Skeletal muscle tissue (tissue), 4 donors: ENCODE results near the gene ANXA2R. TPM values are rescaled to one million over a fixed set of nuclear protein-coding genes. Genes with fewer than 3 reads are reported as not detected.

ENCODE experiments used
- H3K27ac ChIP-seq: one replicate; pipeline ENCODE4 v1.7.0; 2013; ENCODE audit warnings: mild to moderate bottlenecking, low read depth, low read length, inconsistent platforms
- H3K27me3 ChIP-seq, 3 donors: one replicate each; pipeline ENCODE4 v1.7.0; 2013; ENCODE audit warnings: low read length in 3 of 3; ENCODE audit not compliant: control insufficient read depth in 3 of 3, insufficient read depth in 3 of 3
- H3K36me3 ChIP-seq, 3 donors: one replicate each; pipeline ENCODE4 v1.7.0; 2013; ENCODE audit warnings: low read length in 3 of 3; ENCODE audit not compliant: control insufficient read depth in 3 of 3, insufficient read depth in 3 of 3
- H3K4me1 ChIP-seq, 3 donors: one replicate each; pipeline ENCODE4 v1.7.0; 2013; ENCODE audit warnings: low read length in 3 of 3, mild to moderate bottlenecking in 3 of 3; ENCODE audit not compliant: control insufficient read depth in 3 of 3, insufficient read depth in 3 of 3
- H3K4me3 ChIP-seq, 3 donors: one replicate each; pipeline ENCODE4 v1.7.0; 2013; ENCODE audit warnings: low read length in 3 of 3
- H3K9ac ChIP-seq, 3 donors: one replicate each; pipeline ENCODE4 v1.7.0; 2013; ENCODE audit warnings: low read length in 3 of 3, mild to moderate bottlenecking in 3 of 3, moderate library complexity in 2 of 3, low read depth in 1 of 3
- H3K9me3 ChIP-seq, 3 donors: one replicate each; pipeline ENCODE4 v1.7.0; 2013; ENCODE audit warnings: low read length in 3 of 3; ENCODE audit not compliant: control insufficient read depth in 3 of 3
- total RNA-seq: library from RNA; depleted of rRNA; stranded (reverse); fragments of >200 nt; gene quantifications from one replicate; pipeline ENCODE4 v1.2.3, GENCODE V29; 2014
- donor health status: Osteomylitis.

Gene ANXA2R
- total RNA-seq, 1 donor from 2014 or later = 1.6 TPM

GRCh38 chr5:43017428-43017815 is 22.7 kb downstream of the ANXA2R start:
- peak overlapping the region; percentile 79 to 88 (median 85) for H3K9ac ChIP-seq
- peaks cover 7 to 18% (median 13%) of the 10 kb centered on the region in 3 donors for H3K4me1 ChIP-seq
- no peaks in the 10 kb centered on the region for H3K36me3 ChIP-seq
- peak overlapping the region; percentile 98 for H3K27ac ChIP-seq
- peak overlapping the region; percentile 80 to 84 (median 80) for H3K4me3 ChIP-seq
- peaks cover 0 to 31% (median 15%) of the 10 kb centered on the region in 3 donors for H3K27me3 ChIP-seq
- H3K9me3 ChIP-seq = no peaks in the 10 kb centered on the region

GRCh38 chr5:43016217-43016779 is 23.8 kb downstream of the ANXA2R start:
- H3K36me3 ChIP-seq = no peaks in the 10 kb centered on the region
- peaks cover 0 to 31% (median 15%) of the 10 kb centered on the region in 3 donors for H3K27me3 ChIP-seq
- peaks cover 7 to 18% (median 13%) of the 10 kb centered on the region in 3 donors for H3K4me1 ChIP-seq
- H3K9ac ChIP-seq = no peak overlapping the region
- no peak overlapping the region for H3K27ac ChIP-seq
- peak overlapping the region in 1 of 3 donors; percentile 20 for H3K4me3 ChIP-seq
- no peaks in the 10 kb centered on the region for H3K9me3 ChIP-seq

GRCh38 chr5:43014522-43014921 is 25.6 kb downstream of the ANXA2R start:
- peaks cover 12 to 30% (median 16%) of the 10 kb centered on the region in 3 donors for H3K4me1 ChIP-seq
- no peaks in the 10 kb centered on the region for H3K36me3 ChIP-seq
- no peak overlapping the region for H3K27ac ChIP-seq
- H3K4me3 ChIP-seq = no peak overlapping the region
- H3K27me3 ChIP-seq = peaks cover 0 to 30% (median 11%) of the 10 kb centered on the region in 3 donors
- no peaks in the 10 kb centered on the region for H3K9me3 ChIP-seq
- H3K9ac ChIP-seq = no peak overlapping the region

- peak overlapping the region; percentile 91 for H3K27ac ChIP-seq
- peaks cover 5 to 38% (median 29%) of the 10 kb centered on the region in 3 donors for H3K27me3 ChIP-seq
- H3K36me3 ChIP-seq = no peaks in the 10 kb centered on the region
- peak overlapping the region in 1 of 3 donors; percentile 12 for H3K9ac ChIP-seq
- H3K4me1 ChIP-seq = peaks cover 14 to 31% (median 22%) of the 10 kb centered on the region in 3 donors
- no peaks in the 10 kb centered on the region for H3K9me3 ChIP-seq
- H3K4me3 ChIP-seq = no peak overlapping the region
These were observed 29.2 kb downstream of the ANXA2R start for GRCh38 chr5:43010935-43011315.

GRCh38 chr5:43008363-43009153 is 31.6 kb downstream of the ANXA2R start:
- Histone ChIP-seq H3K9me3 (no peaks in the 10 kb centered on the region), H3K4me1 (peaks cover 14 to 31% (median 22%) of the 10 kb centered on the region in 3 donors), H3K27ac (peak overlapping the region; percentile 91), H3K36me3 (no peaks in the 10 kb centered on the region), H3K27me3 (peaks cover 5 to 43% (median 32%) of the 10 kb centered on the region in 3 donors), H3K4me3 (peak overlapping the region; percentile 78 to 83 (median 83)), H3K9ac (peak overlapping the region; percentile 62 to 82 (median 78))

- Histone ChIP-seq H3K4me1 (peaks cover 14 to 31% (median 22%) of the 10 kb centered on the region in 3 donors), H3K9ac (peak overlapping the region; percentile 62 to 82 (median 78)), H3K27me3 (peaks cover 5 to 43% (median 32%) of the 10 kb centered on the region in 3 donors), H3K36me3 (no peaks in the 10 kb centered on the region), H3K27ac (peak overlapping the region; percentile 91), H3K4me3 (peak overlapping the region; percentile 78 to 83 (median 83)), H3K9me3 (no peaks in the 10 kb centered on the region)
These were observed 32.2 kb downstream of the ANXA2R start for GRCh38 chr5:43007911-43008362.

GRCh38 chr5:43007246-43007910 is 32.7 kb downstream of the ANXA2R start:
- Histone ChIP-seq H3K4me3 (peak overlapping the region; percentile 78 to 83 (median 83)), H3K27ac (peak overlapping the region; percentile 91), H3K36me3 (no peaks in the 10 kb centered on the region), H3K4me1 (peaks cover 14 to 31% (median 22%) of the 10 kb centered on the region in 3 donors), H3K9me3 (no peaks in the 10 kb centered on the region), H3K27me3 (peaks cover 5 to 49% (median 37%) of the 10 kb centered on the region in 3 donors), H3K9ac (peak overlapping the region; percentile 62 to 82 (median 78))

GRCh38 chr5:43006424-43007202 is 33.5 kb downstream of the ANXA2R start:
- Histone ChIP-seq H3K27ac (peak overlapping the region; percentile 91), H3K9ac (peak overlapping the region in 1 of 3 donors; percentile 82), H3K9me3 (no peaks in the 10 kb centered on the region), H3K4me1 (peaks cover 14 to 31% (median 22%) of the 10 kb centered on the region in 3 donors), H3K27me3 (peaks cover 6 to 51% (median 38%) of the 10 kb centered on the region in 3 donors), H3K4me3 (peak overlapping the region; percentile 78 to 83 (median 83)), H3K36me3 (no peaks in the 10 kb centered on the region)

GRCh38 chr5:43005031-43005430 is 35.1 kb downstream of the ANXA2R start:
- peaks cover 15 to 56% (median 51%) of the 10 kb centered on the region in 3 donors for H3K27me3 ChIP-seq
- H3K4me1 ChIP-seq = peaks cover 12 to 23% (median 19%) of the 10 kb centered on the region in 3 donors
- no peaks in the 10 kb centered on the region for H3K36me3 ChIP-seq
- no peak overlapping the region for H3K27ac ChIP-seq
- H3K9ac ChIP-seq = no peak overlapping the region
- no peaks in the 10 kb centered on the region for H3K9me3 ChIP-seq
- no peak overlapping the region for H3K4me3 ChIP-seq
